Measurements from ENCODE around the gene ALKBH4. TPM values are rescaled to one million over a fixed set of nuclear protein-coding genes. Genes with fewer than 3 reads are reported as not detected.

The ALKBH4 gene
- 12.3 and 15.7 TPM in 2 replicates for total RNA-seq

GRCh38 chr7:102464577-102465280 is at the start of gene ALKBH4, which contains the start of gene LRWD1:
Gene ALKBH4, minus strand, starts transcription at chr7:102464863. Its CDS starts 27 bp downstream, at chr7:102464836.
Gene LRWD1, plus strand, starts transcription at chr7:102464984. Its CDS starts 97 bp downstream, at chr7:102465081.

DNA sequence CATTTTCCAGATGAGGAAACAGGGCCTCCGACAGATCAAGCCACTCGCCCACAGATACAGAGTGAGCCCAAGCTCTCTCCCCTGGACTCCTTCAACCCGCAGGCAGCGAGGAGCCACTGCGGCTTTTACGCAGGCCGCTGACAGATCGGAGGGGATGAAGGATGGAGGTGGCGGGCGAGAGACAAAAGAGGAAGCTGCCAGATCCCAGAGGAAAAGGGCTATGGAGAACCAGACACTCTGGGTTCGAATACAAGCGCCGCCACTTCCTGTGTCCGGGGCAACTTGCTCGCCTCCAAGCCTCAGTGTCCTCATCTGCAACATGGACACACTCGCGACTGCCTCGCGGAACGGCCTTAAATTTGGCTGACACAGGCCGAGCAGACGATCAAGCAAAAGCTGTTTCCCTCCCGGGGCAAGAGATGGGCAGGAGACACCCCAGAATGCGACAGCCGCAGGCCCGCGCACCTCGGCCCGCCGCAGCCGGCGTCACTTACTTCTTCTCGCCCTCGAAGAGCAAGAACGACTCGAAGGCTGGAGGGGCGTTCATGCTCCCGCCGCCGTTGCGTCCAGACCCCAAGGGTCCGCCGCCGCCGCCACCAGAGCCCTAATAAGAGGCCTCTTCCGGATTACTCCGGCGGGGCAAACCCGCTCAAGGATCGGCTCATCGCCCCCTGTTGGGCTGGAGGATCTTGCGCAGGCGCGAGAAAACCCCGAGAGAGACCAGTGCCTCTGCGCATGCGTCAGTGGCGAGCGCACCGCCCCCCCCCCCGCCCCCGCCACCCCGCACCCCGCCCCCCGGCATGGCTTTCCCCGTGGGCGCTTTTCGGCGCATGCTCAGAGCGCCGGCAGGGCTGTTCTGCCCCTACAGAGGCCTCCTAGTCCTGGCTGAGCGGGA is 13.9 kb upstream of the ALKBH4 start, which contains the start of gene POLR2J:
Gene POLR2J (minus strand): TSS at position 609 of the 895 bp plus-strand sequence. CDS start 62 bp downstream, at position 547.

GRCh38 chr7:102433219-102434038 is 31.2 kb downstream of the ALKBH4 start, which contains the start of gene ORAI2:
Gene ORAI2, plus strand, starts transcription at chr7:102433575. Its CDS starts 5,382 bp downstream, at chr7:102438957.

Other genes starting within 250 kb of the ALKBH4 start
- gene SH2B2, start 178.0 kb downstream of the ALKBH4 start, total RNA-seq: 3.3 and 4.7 TPM in 2 replicates
- not detected in 2 replicates for gene SPDYE6, start 108.4 kb downstream of the ALKBH4 start, total RNA-seq
- gene PRKRIP1, start 68.5 kb downstream of the ALKBH4 start, total RNA-seq: 19.0 and 20.2 TPM in 2 replicates
- gene ORAI2, start 31.3 kb downstream of the ALKBH4 start, total RNA-seq: 71.9 and 106 TPM in 2 replicates
- gene LRWD1, start 121 bp upstream of the ALKBH4 start, total RNA-seq: 21.1 and 26.9 TPM in 2 replicates
- 16.0 and 16.1 TPM in 2 replicates for gene POLR2J, start 14.1 kb upstream of the ALKBH4 start, total RNA-seq
- 0.59 and 2.5 TPM in 2 replicates for gene RASA4B, start 52.9 kb upstream of the ALKBH4 start, total RNA-seq
- 0.89 and 1.9 TPM in 2 replicates for gene UPK3BL2, start 78.8 kb upstream of the ALKBH4 start, total RNA-seq
- not detected in 2 replicates for gene SPDYE2, start 86.4 kb upstream of the ALKBH4 start, total RNA-seq
- gene POLR2J3, start 107.7 kb upstream of the ALKBH4 start, total RNA-seq: 18.4 and 21.8 TPM in 2 replicates
- gene RASA4, start 151.9 kb upstream of the ALKBH4 start, total RNA-seq: 2.1 and 3.4 TPM in 2 replicates
- gene UPK3BL1, start 177.9 kb upstream of the ALKBH4 start, total RNA-seq: 1.8 and 11.1 TPM in 2 replicates
- gene SPDYE2B, start 185.5 kb upstream of the ALKBH4 start, total RNA-seq: not detected in 2 replicates
- gene POLR2J2, start 206.8 kb upstream of the ALKBH4 start, total RNA-seq: 2.3 and 2.7 TPM in 2 replicates